B cell (primary cell): ENCODE measurements around the gene DPM1. TPM values are rescaled to one million over a fixed set of nuclear protein-coding genes. Genes with fewer than 3 reads are reported as not detected.

Experiments
- ATAC-seq: fragments of 200-7000 bp; cut with Tn5 transposase; one replicate; pipeline ENCODE4 v1.10.0; 2021; ENCODE audit warnings: low read depth, mild to moderate bottlenecking, moderate number of reproducible peaks, moderate library complexity
- CTCF ChIA-PET: fragments of 350-600 bp; sonication (Branson Sonifier 250); formaldehyde crosslinking; loops from one replicate; lab custom pipeline; 2021; ENCODE audit warnings: antibody characterized with exemption, inconsistent platforms; lab: Charles Lee
- POLR2A ChIA-PET: fragments of 350-600 bp; sonication (Branson Sonifier 250); formaldehyde crosslinking; loops from one replicate; lab custom pipeline; 2021; ENCODE audit warnings: antibody characterized with exemption; lab: Charles Lee
- DNase-seq: peaks from one replicate; pipeline ENCODE4 v3.0.0; 2013
- H2AFZ ChIP-seq: 2 replicates; pipeline ENCODE4 v1.6.1; 2012; ENCODE audit warnings: mild to moderate bottlenecking, low read depth, low read length; ENCODE audit not compliant: insufficient read depth, poor library complexity, severe bottlenecking
- H3K27ac ChIP-seq, 2 donors: 1 replicate in 1 of 2; 2 replicates in 1 of 2; pipeline ENCODE4 v1.5.1; 2012 to 2013; ENCODE audit warnings: low read length in 2 of 2, mild to moderate bottlenecking in 2 of 2, moderate library complexity in 1 of 2
- H3K27me3 ChIP-seq, 4 experiments: fragments of 200-600 bp in 1 of 4; sonication (generic) in 1 of 4; replicated peaks in 1 of 4; 1 replicate in 2 of 4; 2 replicates in 2 of 4; pipeline versions ENCODE4 v1.6.1 to v1.7.0; 2013 to 2016; ENCODE audit warnings: low read length in 3 of 4, mild to moderate bottlenecking in 2 of 4, mixed read lengths in 1 of 4, moderate library complexity in 1 of 4; ENCODE audit not compliant: insufficient read depth in 4 of 4, control insufficient read depth in 3 of 4; ENCODE audit errors: control extremely low read depth in 1 of 4
- H3K36me3 ChIP-seq, 2 experiments: replicated peaks in 1 of 2; 1 replicate in 1 of 2; 2 replicates in 1 of 2; pipeline versions ENCODE4 v1.6.1 to v1.7.1; 2013; ENCODE audit warnings: low read length in 1 of 2; ENCODE audit not compliant: insufficient read depth in 2 of 2, control insufficient read depth in 1 of 2; ENCODE audit errors: control extremely low read depth in 1 of 2, extremely low read depth in 1 of 2
- H3K4me1 ChIP-seq, 2 donors: fragments of 200-600 bp in 1 of 2; sonication (generic) in 1 of 2; 1 replicate in 1 of 2; 2 replicates in 1 of 2; pipeline versions ENCODE4 v1.5.1 to v1.6.1; 2013 to 2017; ENCODE audit warnings: low read length in 2 of 2; ENCODE audit not compliant: control insufficient read depth in 2 of 2, insufficient read depth in 2 of 2
- H3K4me2 ChIP-seq: replicated peaks from 2 replicates; pipeline ENCODE3; 2012; ENCODE audit warnings: mild to moderate bottlenecking, low read depth, low read length; ENCODE audit not compliant: poor library complexity, severe bottlenecking
- H3K4me3 ChIP-seq, 5 experiments: fragments of 200-600 bp in 1 of 5; sonication (generic) in 1 of 5; 1 replicate in 3 of 5; 2 replicates in 2 of 5; pipeline versions ENCODE4 v1.5.1 to v1.7.0; 2011 to 2016; ENCODE audit warnings: low read length in 4 of 5, mild to moderate bottlenecking in 4 of 5, low read depth in 2 of 5, control low read depth in 1 of 5, moderate library complexity in 1 of 5; ENCODE audit not compliant: insufficient read depth in 1 of 5; ENCODE audit errors: control extremely low read depth in 1 of 5, extremely low read depth in 1 of 5
- H3K79me2 ChIP-seq: fragments of 200-600 bp; sonication (generic); one replicate; pipeline ENCODE4 v1.6.0; 2016; ENCODE audit warnings: low read length; ENCODE audit not compliant: control insufficient read depth, insufficient read depth
- H3K9ac ChIP-seq: fragments of 200-600 bp; sonication (generic); 2 replicates; pipeline ENCODE4 v1.6.1; 2017; ENCODE audit warnings: mild to moderate bottlenecking, low read length, moderate library complexity
- H3K9me3 ChIP-seq, 3 donors: one replicate each; pipeline versions ENCODE4 v1.6.1 to v1.7.1; 2013; ENCODE audit warnings: low read length in 2 of 3; ENCODE audit not compliant: control insufficient read depth in 2 of 3, insufficient read depth in 1 of 3; ENCODE audit errors: control extremely low read depth in 1 of 3
- H4K20me1 ChIP-seq: 2 replicates; pipeline ENCODE4 v1.6.0; 2012; ENCODE audit warnings: mild to moderate bottlenecking, low read length; ENCODE audit not compliant: insufficient read depth, control insufficient read depth, poor library complexity, severe bottlenecking
- H3K27ac Mint-ChIP-seq: one replicate; pipeline ENCODE4 v1.8.0; 2021; ENCODE audit warnings: mixed read lengths
- H3K27me3 Mint-ChIP-seq: one replicate; pipeline ENCODE4 v1.8.0; 2021; ENCODE audit warnings: mixed read lengths
- H3K4me1 Mint-ChIP-seq: one replicate; pipeline ENCODE4 v1.8.0; 2021; ENCODE audit warnings: mixed read lengths
- H3K4me3 Mint-ChIP-seq: one replicate; pipeline ENCODE4 v1.8.0; 2021; ENCODE audit warnings: mixed read lengths
- H3K9me3 Mint-ChIP-seq: one replicate; pipeline ENCODE4 v1.8.0; 2022; ENCODE audit warnings: mixed read lengths; ENCODE audit not compliant: insufficient read depth
- CTCF ChIP-seq: fragments of 200-600 bp; IDR thresholded peaks from one replicate; pipeline ENCODE4 v1.8.0; 2022; ENCODE audit warnings: antibody characterized with exemption, mild to moderate bottlenecking
- EZH2 ChIP-seq: IDR thresholded peaks from 2 replicates; pipeline ENCODE4 v1.6.1; 2012; ENCODE audit warnings: borderline replicate concordance, low read depth, mild to moderate bottlenecking, moderate library complexity, low read length; ENCODE audit not compliant: insufficient read depth, poor library complexity, severe bottlenecking
- WGBS: methylation state at CpG from one replicate; pipeline ENCODE4 v1.1.5; 2013; ENCODE audit warnings: missing lambda C conversion rate; ENCODE audit not compliant: insufficient coverage; 5-methylcytosine and 5-hydroxymethylcytosine counted together
- intact Hi-C: fragments of 100-400 bp; cut with micrococcal nuclease; formaldehyde crosslinking; loops from one replicate; pipeline ENCODE4 v1.10.0; 2022
- polyA plus RNA-seq: library from polyadenylated mRNA; depleted of rRNA; stranded (reverse); fragments of >200 nt; gene quantifications from 2 replicates; pipeline ENCODE4 v1.2.3, GENCODE V29; 2012
- total RNA-seq, 2 donors: library from RNA; stranded (reverse); fragments of 120-200 nt in 1 of 2; gene quantifications; 1 replicate in 1 of 2; 2 replicates in 1 of 2; pipeline versions ENCODE4 v1.2.3 to v1.2.4, GENCODE V29; 2013 to 2022

DPM1 gene
- total and polyA plus RNA-seq, 2 donors (not counting 1 experiment from before 2014, with no cell fraction given): 13.4 to 35.2 TPM

- peak overlapping the region; percentile 33 for H2AFZ ChIP-seq
- TF ChIP-seq CTCF (no peak), EZH2 (no peak)
- H3K27me3 ChIP-seq: peaks cover 0 to 4% (median 0%) of the 10 kb centered on the region in 4 experiments
- Mint-ChIP-seq H3K27ac (no peak overlapping the region), H3K4me3 (no peak overlapping the region), H3K27me3 (peaks cover 6% of the 10 kb centered on the region), H3K4me1 (peaks cover 16% of the 10 kb centered on the region), H3K9me3 (no peaks in the 10 kb centered on the region)
- no peak overlapping the region for H3K27ac ChIP-seq
- H3K36me3 ChIP-seq: no peaks in the 10 kb centered on the region
- CTCF ChIA-PET: interaction anchor here (0.6 to 14.9 kb wide), 14 partner anchors 8 to 633 kb away, joined by 3 to 314 read pairs (median 4); no protein-coding TSS in a partner anchor
- DNase-seq (no peak), ATAC-seq (no peak)
- peak overlapping the region; percentile 39 for H3K4me2 ChIP-seq
- WGBS: 49% methylated on average over 2 of the region's 4 CpGs
- no peak overlapping the region for H3K9ac ChIP-seq
- POLR2A ChIA-PET: no interaction called here
- H3K4me1 ChIP-seq: peaks cover 12 to 16% of the 10 kb centered on the region in 2 donors
- no peaks in the 10 kb centered on the region for H4K20me1 ChIP-seq
- intact Hi-C loops: no loop called here
- peaks cover 0 to 10% (median 0%) of the 10 kb centered on the region in 3 donors for H3K9me3 ChIP-seq
- H3K4me3 ChIP-seq: no peak overlapping the region
- no peaks in the 10 kb centered on the region for H3K79me2 ChIP-seq
Measured at GRCh38 chr20:50992336-50992732, 34.0 kb upstream of the DPM1 start.

- H3K9me3 Mint-ChIP-seq: no peaks in the 10 kb centered on the region
- intact Hi-C loops: no loop called here
- peaks cover 13% of the 10 kb centered on the region for H3K27me3 Mint-ChIP-seq
- no peak overlapping the region for H3K4me2 ChIP-seq
- H3K4me1 ChIP-seq: peaks cover 12 to 16% of the 10 kb centered on the region in 2 donors
- DNase-seq: no peak
- POLR2A ChIA-PET: no interaction called here
- TF ChIP-seq EZH2 (no peak), CTCF (no peak)
- no peak overlapping the region for H3K4me3 Mint-ChIP-seq
- no peaks in the 10 kb centered on the region for H3K36me3 ChIP-seq
- no peak overlapping the region for H3K27ac Mint-ChIP-seq
- peaks cover 16% of the 10 kb centered on the region for H3K4me1 Mint-ChIP-seq
- H2AFZ ChIP-seq: no peak overlapping the region
- CTCF ChIA-PET: interaction anchor here (1.6 to 14.9 kb wide), 4 partner anchors 10 to 603 kb away, joined by 3 to 314 read pairs (median 15); no protein-coding TSS in a partner anchor
- no peak overlapping the region for H3K9ac ChIP-seq
- H3K27ac ChIP-seq: no peak overlapping the region
- H3K9me3 ChIP-seq: peaks cover 0 to 10% (median 0%) of the 10 kb centered on the region in 3 donors
- peaks cover 0 to 11% (median 4%) of the 10 kb centered on the region in 4 experiments for H3K27me3 ChIP-seq
- no peak overlapping the region for H3K4me3 ChIP-seq
- no peak for ATAC-seq
- no peaks in the 10 kb centered on the region for H4K20me1 ChIP-seq
- no CpG with 5 or more reads among the region's 3 CpGs for WGBS
- H3K79me2 ChIP-seq: no peaks in the 10 kb centered on the region
Measured at GRCh38 chr20:50991076-50991475, 32.7 kb upstream of the DPM1 start.
